SJSA1 (cell line): Measurements from ENCODE around the gene SLC30A7. TPM values are rescaled to one million over a fixed set of nuclear protein-coding genes. Genes with fewer than 3 reads are reported as not detected.
"Not testable (repeated sequence)": the region's sequence is repeated elsewhere in the genome, so short reads cannot be mapped to it uniquely, and the experiment has no call there.

Experiments
- DNase-seq, 2 experiments: peaks; one replicate each; pipeline ENCODE4 v3.0.0-alpha.2; 2015 to 2020; ENCODE audit warnings: low spot score in 2 of 2, low read depth in 1 of 2
- H3K27ac ChIP-seq: fragments of 250-450 bp; sonication (Bioruptor Pico); 2 replicates; pipeline ENCODE4 v1.5.1; 2020; ENCODE audit warnings: mild to moderate bottlenecking, moderate library complexity
- H3K27me3 ChIP-seq: fragments of 250-450 bp; sonication (Bioruptor Pico); replicated peaks from 2 replicates; pipeline ENCODE4 v1.5.1; 2020; ENCODE audit warnings: mild to moderate bottlenecking, moderate library complexity
- H3K36me3 ChIP-seq: fragments of 250-450 bp; sonication (Bioruptor Pico); 2 replicates; pipeline ENCODE4 v1.5.1; 2020; ENCODE audit warnings: mild to moderate bottlenecking
- H3K4me1 ChIP-seq: fragments of 250-450 bp; sonication (Bioruptor Pico); replicated peaks from 2 replicates; pipeline ENCODE4 v1.6.1; 2021; ENCODE audit warnings: mild to moderate bottlenecking
- H3K4me3 ChIP-seq: fragments of 250-450 bp; sonication (Bioruptor Pico); 2 replicates; pipeline ENCODE4 v1.5.1; 2020; ENCODE audit warnings: mild to moderate bottlenecking
- H3K9me3 ChIP-seq: fragments of 250-450 bp; sonication (Bioruptor Pico); replicated peaks from 2 replicates; pipeline ENCODE4 v1.5.1; 2020; ENCODE audit warnings: mild to moderate bottlenecking
- total RNA-seq: library from RNA; depleted of rRNA; stranded (reverse); fragments of >200 nt; shearing (Covaris generic); gene quantifications from 2 replicates; pipeline ENCODE4 v1.2.3, GENCODE V29; 2014

SLC30A7 gene
- total RNA-seq, 1 experiment from 2014 or later, result 26.3 TPM

GRCh38 chr1:100874433-100874832 lies 21.5 kb upstream of the SLC30A7 start:
- no peak for DNase-seq
- H3K4me1 ChIP-seq, result no peaks in the 10 kb centered on the region
- no peaks in the 10 kb centered on the region for H3K27me3 ChIP-seq
- H3K36me3 ChIP-seq, result peaks cover 2% of the 10 kb centered on the region; the same call in 1 of the 2 replicates
- no peak overlapping the region for H3K4me3 ChIP-seq
- no peak overlapping the region for H3K27ac ChIP-seq
- H3K9me3 ChIP-seq, result no peaks in the 10 kb centered on the region

- H3K36me3 ChIP-seq, result peaks cover 2% of the 10 kb centered on the region; the same call in 1 of the 2 replicates
- no peak for DNase-seq
- H3K9me3 ChIP-seq, result no peaks in the 10 kb centered on the region
- no peaks in the 10 kb centered on the region for H3K27me3 ChIP-seq
- no peak overlapping the region for H3K4me3 ChIP-seq
- H3K4me1 ChIP-seq, result no peaks in the 10 kb centered on the region
- H3K27ac ChIP-seq, result no peak overlapping the region
Observed at GRCh38 chr1:100875228-100875627, 20.7 kb upstream of the SLC30A7 start.

GRCh38 chr1:100876291-100876690 lies 19.6 kb upstream of the SLC30A7 start:
- H3K4me3 ChIP-seq, result no peak overlapping the region
- no peaks in the 10 kb centered on the region for H3K27me3 ChIP-seq
- H3K36me3 ChIP-seq, result peaks cover 2% of the 10 kb centered on the region; the same call in 1 of the 2 replicates
- H3K27ac ChIP-seq, result no peak overlapping the region
- no peak for DNase-seq
- H3K4me1 ChIP-seq, result no peaks in the 10 kb centered on the region
- no peaks in the 10 kb centered on the region for H3K9me3 ChIP-seq

GRCh38 chr1:100879422-100879821 lies 16.5 kb upstream of the SLC30A7 start:
- Histone ChIP-seq H3K36me3 (no peaks in the 10 kb centered on the region; the same call in 1 of the 2 replicates), H3K9me3 (no peaks in the 10 kb centered on the region), H3K27ac (no peak overlapping the region), H3K4me1 (peaks cover 10% of the 10 kb centered on the region), H3K27me3 (no peaks in the 10 kb centered on the region), H3K4me3 (no peak overlapping the region)
- DNase-seq, result no peak

GRCh38 chr1:100881687-100882086 lies 14.2 kb upstream of the SLC30A7 start:
- no peaks in the 10 kb centered on the region for H3K27me3 ChIP-seq
- no peak for DNase-seq
- H3K9me3 ChIP-seq, result no peaks in the 10 kb centered on the region
- H3K27ac ChIP-seq, result no peak overlapping the region
- no peak overlapping the region for H3K4me3 ChIP-seq
- no peaks in the 10 kb centered on the region for H3K36me3 ChIP-seq
- peaks cover 10% of the 10 kb centered on the region for H3K4me1 ChIP-seq

GRCh38 chr1:100882698-100883097 lies 13.2 kb upstream of the SLC30A7 start:
- Histone ChIP-seq H3K27ac (no peak overlapping the region), H3K4me3 (no peak overlapping the region), H3K4me1 (peaks cover 10% of the 10 kb centered on the region), H3K9me3 (no peaks in the 10 kb centered on the region), H3K36me3 (no peaks in the 10 kb centered on the region), H3K27me3 (no peaks in the 10 kb centered on the region)
- no peak for DNase-seq

GRCh38 chr1:100883963-100884362 lies 11.9 kb upstream of the SLC30A7 start:
- no peaks in the 10 kb centered on the region; the same call in 1 of the 2 replicates for H3K36me3 ChIP-seq
- no peaks in the 10 kb centered on the region for H3K9me3 ChIP-seq
- peaks cover 10% of the 10 kb centered on the region for H3K4me1 ChIP-seq
- H3K27me3 ChIP-seq, result no peaks in the 10 kb centered on the region
- H3K4me3 ChIP-seq, result no peak overlapping the region
- peak in 1 of 2 experiments; percentile 38 for DNase-seq
- no peak overlapping the region for H3K27ac ChIP-seq

- not testable (repeated sequence) for H3K9me3 ChIP-seq, H3K27me3 ChIP-seq, H3K4me1 ChIP-seq, H3K27ac ChIP-seq, H3K4me3 ChIP-seq, DNase-seq
- H3K36me3 ChIP-seq, result peaks cover 10% of the 10 kb centered on the region
Observed at GRCh38 chr1:100889007-100889406, 6.9 kb upstream of the SLC30A7 start.

GRCh38 chr1:100889869-100890482 lies 5.9 kb upstream of the SLC30A7 start:
- DNase-seq, H3K4me1 ChIP-seq, H3K4me3 ChIP-seq, H3K9me3 ChIP-seq, H3K27ac ChIP-seq, H3K27me3 ChIP-seq: not testable (repeated sequence)
- peaks cover 10% of the 10 kb centered on the region for H3K36me3 ChIP-seq

- no peaks in the 10 kb centered on the region for H3K27me3 ChIP-seq
- no peak overlapping the region for H3K4me3 ChIP-seq
- H3K9me3 ChIP-seq, result peaks cover 9% of the 10 kb centered on the region
- DNase-seq, result no peak
- peaks cover 4% of the 10 kb centered on the region for H3K4me1 ChIP-seq
- no peak overlapping the region for H3K27ac ChIP-seq
- H3K36me3 ChIP-seq, result peaks cover 14% of the 10 kb centered on the region
Observed at GRCh38 chr1:100891380-100891779, 4.5 kb upstream of the SLC30A7 start.

GRCh38 chr1:100892554-100892953 lies 3.3 kb upstream of the SLC30A7 start:
- Histone ChIP-seq H3K4me3 (no peak overlapping the region), H3K27me3 (no peaks in the 10 kb centered on the region), H3K9me3 (peaks cover 9% of the 10 kb centered on the region), H3K36me3 (peaks cover 22% of the 10 kb centered on the region), H3K4me1 (peaks cover 13% of the 10 kb centered on the region), H3K27ac (no peak overlapping the region)
- no peak for DNase-seq

- no peak for DNase-seq
- Histone ChIP-seq H3K9me3 (peaks cover 9% of the 10 kb centered on the region), H3K27me3 (no peaks in the 10 kb centered on the region), H3K27ac (no peak overlapping the region), H3K36me3 (peaks cover 22% of the 10 kb centered on the region), H3K4me3 (peak overlapping the region; percentile 74), H3K4me1 (peaks cover 13% of the 10 kb centered on the region)
Observed at GRCh38 chr1:100893718-100894117, 2.2 kb upstream of the SLC30A7 start.

GRCh38 chr1:100894603-100895539 lies 1.0 kb upstream of the SLC30A7 start, which contains the start of gene EXTL2:
EXTL2 (minus strand) TSS chr1:100894842; CDS start chr1:100888757, 6,085 bp downstream.
- H3K9me3 ChIP-seq, result peaks cover 6% of the 10 kb centered on the region
- DNase-seq, result peak; percentile 89 to 90

GRCh38 chr1:100896481-100896982 lies 642 bp downstream of the SLC30A7 start:
- DNase-seq, result peak in 1 of 2 experiments; percentile 60
- H3K27me3 ChIP-seq, result no peaks in the 10 kb centered on the region
- H3K27ac ChIP-seq, result peak overlapping the region; percentile 94
- H3K36me3 ChIP-seq, result peaks cover 25% of the 10 kb centered on the region
- H3K4me3 ChIP-seq, result peak overlapping the region; percentile 74
- H3K4me1 ChIP-seq, result peaks cover 13% of the 10 kb centered on the region
- H3K9me3 ChIP-seq, result no peaks in the 10 kb centered on the region

More at GRCh38 chr1:100894603-100895539, 1.0 kb upstream of the SLC30A7 start, which contains the start of gene EXTL2:
- Histone ChIP-seq H3K27ac (peak within 1 kb of the TSS; percentile 94), H3K36me3 (peaks cover 24% of the 10 kb centered on the region), H3K4me1 (peaks cover 13% of the 10 kb centered on the region), H3K27me3 (no peaks in the 10 kb centered on the region), H3K4me3 (peak within 1 kb of the TSS; percentile 74)
